Sigmoid colon (tissue), 3 donors: ENCODE results near the gene FGF3.

Experiments used
- POLR2A ChIP-seq, 2 donors: fragments of 450-650 bp; IDR thresholded peaks; one replicate each; pipeline ENCODE4 v1.6.1; 2016; ENCODE audit warnings: antibody characterized with exemption in 2 of 2, mild to moderate bottlenecking in 2 of 2, moderate library complexity in 2 of 2
- TF ChIP-seq, protein P1 (sequence below), 4 experiments: fragments of 450-650 bp in 3 of 4; fragments of 200-600 bp in 1 of 4; IDR thresholded peaks; one replicate each; pipeline ENCODE4 v1.5.1; 2016 to 2019; ENCODE audit warnings: antibody characterized with exemption in 4 of 4, mild to moderate bottlenecking in 3 of 4, moderate library complexity in 2 of 4

GRCh38 chr11:69832561-69833413, 13.6 kb upstream of the FGF3 start:
- TF ChIP-seq, protein P1, sequence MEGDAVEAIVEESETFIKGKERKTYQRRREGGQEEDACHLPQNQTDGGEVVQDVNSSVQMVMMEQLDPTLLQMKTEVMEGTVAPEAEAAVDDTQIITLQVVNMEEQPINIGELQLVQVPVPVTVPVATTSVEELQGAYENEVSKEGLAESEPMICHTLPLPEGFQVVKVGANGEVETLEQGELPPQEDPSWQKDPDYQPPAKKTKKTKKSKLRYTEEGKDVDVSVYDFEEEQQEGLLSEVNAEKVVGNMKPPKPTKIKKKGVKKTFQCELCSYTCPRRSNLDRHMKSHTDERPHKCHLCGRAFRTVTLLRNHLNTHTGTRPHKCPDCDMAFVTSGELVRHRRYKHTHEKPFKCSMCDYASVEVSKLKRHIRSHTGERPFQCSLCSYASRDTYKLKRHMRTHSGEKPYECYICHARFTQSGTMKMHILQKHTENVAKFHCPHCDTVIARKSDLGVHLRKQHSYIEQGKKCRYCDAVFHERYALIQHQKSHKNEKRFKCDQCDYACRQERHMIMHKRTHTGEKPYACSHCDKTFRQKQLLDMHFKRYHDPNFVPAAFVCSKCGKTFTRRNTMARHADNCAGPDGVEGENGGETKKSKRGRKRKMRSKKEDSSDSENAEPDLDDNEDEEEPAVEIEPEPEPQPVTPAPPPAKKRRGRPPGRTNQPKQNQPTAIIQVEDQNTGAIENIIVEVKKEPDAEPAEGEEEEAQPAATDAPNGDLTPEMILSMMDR (IDR thresholded peaks at IDR 0.05): no peak
- TF ChIP-seq POLR2A (IDR thresholded peaks at IDR 0.05): no peak
